Neural progenitor cell (in vitro differentiated cells): Measurements from ENCODE around the gene MYBBP1A. TPM values are rescaled to one million over a fixed set of nuclear protein-coding genes. Genes with fewer than 3 reads are reported as not detected.

Experiments
- DNase-seq: peaks from one replicate; pipeline ENCODE4 v3.0.0-alpha.2; 2016; ENCODE audit warnings: low spot score
- H2AFZ ChIP-seq: fragments of 200-600 bp; sonication (generic); replicated peaks from 2 replicates; pipeline ENCODE4 v1.6.1; 2016; ENCODE audit warnings: antibody characterized with exemption
- H3F3A ChIP-seq: fragments of 200-600 bp; sonication (generic); 2 replicates; pipeline ENCODE4 v1.6.1; 2016; ENCODE audit warnings: antibody characterized with exemption, low read depth
- H3K27ac ChIP-seq: fragments of 200-600 bp; sonication (generic); 2 replicates; pipeline ENCODE4 v1.5.1; 2016; ENCODE audit warnings: mild to moderate bottlenecking
- H3K27me3 ChIP-seq: fragments of 200-600 bp; sonication (generic); 2 replicates; pipeline ENCODE4 v1.6.1; 2016; ENCODE audit warnings: mild to moderate bottlenecking, moderate library complexity
- H3K36me3 ChIP-seq: fragments of 200-600 bp; sonication (generic); 2 replicates; pipeline ENCODE4 v1.5.1; 2016
- H3K4me1 ChIP-seq: fragments of 200-600 bp; sonication (generic); 2 replicates; pipeline ENCODE4 v1.6.1; 2016; ENCODE audit warnings: mixed run types
- H3K4me2 ChIP-seq: fragments of 200-600 bp; sonication (generic); 2 replicates; pipeline ENCODE4 v1.6.1; 2016
- H3K4me3 ChIP-seq: fragments of 200-600 bp; sonication (generic); 2 replicates; pipeline ENCODE4 v1.5.1; 2016
- H3K79me2 ChIP-seq: fragments of 200-600 bp; sonication (generic); 2 replicates; pipeline ENCODE4 v1.6.1; 2016; ENCODE audit warnings: low read depth
- H3K9ac ChIP-seq: fragments of 200-600 bp; sonication (generic); 2 replicates; pipeline ENCODE4 v1.6.1; 2016
- H3K9me3 ChIP-seq: fragments of 200-600 bp; sonication (generic); 2 replicates; pipeline ENCODE4 v1.5.1; 2016; ENCODE audit warnings: low read depth
- H4K20me1 ChIP-seq: fragments of 200-600 bp; sonication (generic); 2 replicates; pipeline ENCODE4 v1.6.1; 2016; ENCODE audit warnings: low read depth
- H3K27ac Mint-ChIP-seq: 3 replicates; pipeline ENCODE4 v1.8.0; 2021; ENCODE audit warnings: mixed read lengths
- H3K27me3 Mint-ChIP-seq: 2 replicates; pipeline ENCODE4 v1.8.0; 2022; ENCODE audit warnings: low read depth, mild to moderate bottlenecking, inconsistent platforms, moderate library complexity, mixed read lengths; ENCODE audit not compliant: insufficient read depth
- H3K36me3 Mint-ChIP-seq: 3 replicates; pipeline ENCODE4 v1.8.0; 2021; ENCODE audit warnings: mixed read lengths
- H3K4me1 Mint-ChIP-seq: 3 replicates; pipeline ENCODE4 v1.8.0; 2021; ENCODE audit warnings: mixed read lengths
- H3K4me3 Mint-ChIP-seq: 3 replicates; pipeline ENCODE4 v1.8.0; 2021; ENCODE audit warnings: mild to moderate bottlenecking, moderate library complexity, mixed read lengths
- H3K9me3 Mint-ChIP-seq: 3 replicates; pipeline ENCODE4 v1.8.0; 2020; ENCODE audit warnings: mixed read lengths
- CTCF ChIP-seq: fragments of 200-600 bp; sonication (generic); IDR thresholded peaks from 2 replicates; pipeline ENCODE4 v1.5.1; 2017; ENCODE audit warnings: antibody characterized with exemption, mild to moderate bottlenecking
- EZH2 ChIP-seq: fragments of 200-600 bp; sonication (generic); IDR thresholded peaks from 2 replicates; pipeline ENCODE4 v1.6.1; 2017; ENCODE audit warnings: antibody characterized with exemption, mild to moderate bottlenecking, moderate library complexity
- EZH2phosphoT487 ChIP-seq: fragments of 200-600 bp; sonication (generic); IDR thresholded peaks from 2 replicates; pipeline ENCODE4 v1.6.1; 2017; ENCODE audit warnings: antibody characterized with exemption
- total RNA-seq: library from RNA; depleted of rRNA; stranded (reverse); fragments of >200 nt; gene quantifications from 2 replicates; pipeline ENCODE4 v1.2.3, GENCODE V29; 2015; ENCODE audit warnings: low replicate concordance

Gene MYBBP1A
- total RNA-seq, 1 donor from 2014 or later = 17.4 TPM

- Histone ChIP-seq H3K4me1 (peaks cover 22% of the 10 kb centered on the region), H3K9ac (no peak overlapping the region), H3K27me3 (peaks cover 5% of the 10 kb centered on the region), H2AFZ (peak overlapping the region; percentile 60), H3K36me3 (no peaks in the 10 kb centered on the region), H3K4me2 (peak overlapping the region; percentile 66), H3K4me3 (no peak overlapping the region), H4K20me1 (no peaks in the 10 kb centered on the region), H3K27ac (no peak overlapping the region), H3K9me3 (no peaks in the 10 kb centered on the region), H3F3A (peaks cover 3% of the 10 kb centered on the region), H3K79me2 (no peaks in the 10 kb centered on the region)
- Mint-ChIP-seq H3K27me3 (peaks cover 3% of the 10 kb centered on the region), H3K4me3 (no peak overlapping the region), H3K4me1 (no peaks in the 10 kb centered on the region), H3K9me3 (no peaks in the 10 kb centered on the region), H3K27ac (no peak overlapping the region), H3K36me3 (peaks cover 3% of the 10 kb centered on the region)
- TF ChIP-seq EZH2 (no peak), EZH2phosphoT487 (no peak), CTCF (no peak)
- DNase-seq = peak; percentile 38
Observed at GRCh38 chr17:4536259-4536741, 18.9 kb downstream of the MYBBP1A start.

GRCh38 chr17:4535667-4536258 is 19.4 kb downstream of the MYBBP1A start:
- Histone ChIP-seq H3K9ac (no peak overlapping the region), H3K79me2 (no peaks in the 10 kb centered on the region), H3K9me3 (no peaks in the 10 kb centered on the region), H3F3A (peaks cover 3% of the 10 kb centered on the region), H3K4me2 (peak overlapping the region; percentile 66), H3K4me3 (no peak overlapping the region), H3K27ac (no peak overlapping the region), H2AFZ (peak overlapping the region; percentile 60), H3K36me3 (no peaks in the 10 kb centered on the region), H3K4me1 (peaks cover 22% of the 10 kb centered on the region), H3K27me3 (peaks cover 10% of the 10 kb centered on the region), H4K20me1 (no peaks in the 10 kb centered on the region)
- Mint-ChIP-seq H3K9me3 (no peaks in the 10 kb centered on the region), H3K27ac (no peak overlapping the region), H3K4me1 (no peaks in the 10 kb centered on the region), H3K4me3 (no peak overlapping the region), H3K27me3 (peaks cover 3% of the 10 kb centered on the region), H3K36me3 (peaks cover 3% of the 10 kb centered on the region)
- no peak for DNase-seq
- TF ChIP-seq CTCF (no peak), EZH2 (no peak), EZH2phosphoT487 (no peak)

- H3K27ac ChIP-seq = no peak overlapping the region
Observed at GRCh38 chr17:4534928-4535666, 20.1 kb downstream of the MYBBP1A start.

More at GRCh38 chr17:4534928-4535666, 20.1 kb downstream of the MYBBP1A start:
- no peak for DNase-seq
- H3K4me3 ChIP-seq = no peak overlapping the region
- Mint-ChIP-seq H3K9me3 (no peaks in the 10 kb centered on the region), H3K27ac (no peak overlapping the region), H3K4me3 (no peak overlapping the region), H3K27me3 (peaks cover 3% of the 10 kb centered on the region), H3K4me1 (no peaks in the 10 kb centered on the region), H3K36me3 (peaks cover 3% of the 10 kb centered on the region)
- H4K20me1 ChIP-seq = no peaks in the 10 kb centered on the region
- peaks cover 22% of the 10 kb centered on the region for H3K4me1 ChIP-seq
- H3K9ac ChIP-seq = no peak overlapping the region
- no peak overlapping the region for H2AFZ ChIP-seq
- TF ChIP-seq CTCF = no peak
- TF ChIP-seq EZH2 = no peak
- H3K4me2 ChIP-seq = no peak overlapping the region
- H3K79me2 ChIP-seq = no peaks in the 10 kb centered on the region
- H3K36me3 ChIP-seq = no peaks in the 10 kb centered on the region
- H3F3A ChIP-seq = peaks cover 3% of the 10 kb centered on the region
- H3K27me3 ChIP-seq = peaks cover 10% of the 10 kb centered on the region
- H3K9me3 ChIP-seq = no peaks in the 10 kb centered on the region
